Natural killer cell (primary cell): ENCODE data around the gene TMEM62. TPM values are rescaled to one million over a fixed set of nuclear protein-coding genes. Genes with fewer than 3 reads are reported as not detected.
A peak's percentile ranks its signal among the peaks of the same experiment; 100 is the strongest.

Experiments used
- ATAC-seq, 3 donors: fragments of 150-1000 bp in 2 of 3; fragments of 200-7000 bp in 1 of 3; cut with Tn5 transposase; 1 replicate in 1 of 3; 2 replicates in 2 of 3; pipeline ENCODE4 v1.10.0; 2021; ENCODE audit warnings: mild to moderate bottlenecking in 2 of 3, moderate library complexity in 2 of 3
- DNase-seq, 2 donors: peaks; one replicate each; pipeline versions ENCODE4 v3.0.0 to v3.0.0-alpha.2; 2013 to 2021; ENCODE audit warnings: mixed read lengths in 1 of 2
- H3K27ac ChIP-seq: one replicate; pipeline ENCODE4 v1.5.1; 2013; ENCODE audit warnings: mild to moderate bottlenecking, low read length
- H3K27me3 ChIP-seq: one replicate; pipeline ENCODE4 v1.6.1; 2013; ENCODE audit warnings: low read length; ENCODE audit not compliant: control insufficient read depth, insufficient read depth
- H3K36me3 ChIP-seq: one replicate; pipeline ENCODE4 v1.6.1; 2013; ENCODE audit warnings: low read length; ENCODE audit not compliant: control insufficient read depth, insufficient read depth
- H3K4me1 ChIP-seq: one replicate; pipeline ENCODE4 v1.6.1; 2013; ENCODE audit warnings: low read length; ENCODE audit not compliant: control insufficient read depth, insufficient read depth
- H3K4me3 ChIP-seq: one replicate; pipeline ENCODE4 v1.5.1; 2013; ENCODE audit warnings: low read length
- H3K9me3 ChIP-seq: one replicate; pipeline ENCODE4 v1.6.1; 2013; ENCODE audit warnings: low read length; ENCODE audit not compliant: control insufficient read depth, insufficient read depth
- H3K27ac Mint-ChIP-seq, 2 donors: one replicate each; pipeline ENCODE4 v1.8.0; 2022; ENCODE audit warnings: mild to moderate bottlenecking in 2 of 2, mixed read lengths in 2 of 2, moderate library complexity in 1 of 2
- H3K27me3 Mint-ChIP-seq, 2 donors: one replicate each; pipeline ENCODE4 v1.8.0; 2022; ENCODE audit warnings: low read depth in 2 of 2, mixed read lengths in 2 of 2
- H3K36me3 Mint-ChIP-seq: one replicate; pipeline ENCODE4 v1.8.0; 2022; ENCODE audit warnings: mixed read lengths
- H3K4me1 Mint-ChIP-seq, 2 donors: one replicate each; pipeline ENCODE4 v1.8.0; 2022; ENCODE audit warnings: mixed read lengths in 2 of 2
- H3K4me3 Mint-ChIP-seq: one replicate; pipeline ENCODE4 v1.8.0; 2022; ENCODE audit warnings: mild to moderate bottlenecking, moderate library complexity, mixed read lengths
- H3K9me3 Mint-ChIP-seq, 2 donors: one replicate each; pipeline ENCODE4 v1.8.0; 2022; ENCODE audit warnings: mixed read lengths in 2 of 2
- CTCF ChIP-seq: fragments of 200-600 bp; IDR thresholded peaks from one replicate; pipeline ENCODE4 v1.8.0; 2022; ENCODE audit warnings: antibody characterized with exemption
- WGBS: methylation state at CpG from one replicate; pipeline ENCODE4 v1.1.7; 2013; ENCODE audit warnings: missing lambda C conversion rate; ENCODE audit not compliant: insufficient coverage; 5-methylcytosine and 5-hydroxymethylcytosine counted together
- intact Hi-C: fragments of 100-400 bp; cut with micrococcal nuclease; formaldehyde crosslinking; loops from one replicate; pipeline ENCODE4 v1.14.2; 2022
- total RNA-seq, 4 donors: library from RNA; stranded (reverse); fragments of 120-200 nt in 1 of 4; gene quantifications; one replicate each; pipeline versions ENCODE4 v1.2.3 to v1.2.4, GENCODE V29; 2013 to 2022

The TMEM62 gene
- total RNA-seq, 3 donors from 2014 or later (not counting 1 experiment from before 2014, with no cell fraction given): 39.4 to 43.8 (median 40.8) TPM

GRCh38 chr15:43095708-43096347, 37.6 kb upstream of the TMEM62 start:
- WGBS: 99% methylated on average over 7 of the region's 8 CpGs
- no peaks in the 10 kb centered on the region for H3K27me3 Mint-ChIP-seq
- H3K4me1 Mint-ChIP-seq: peaks cover 46 to 52% of the 10 kb centered on the region in 2 donors
- H3K4me3 Mint-ChIP-seq: no peak overlapping the region
- Histone ChIP-seq H3K36me3 (peaks cover 6% of the 10 kb centered on the region), H3K27me3 (no peaks in the 10 kb centered on the region), H3K4me1 (no peaks in the 10 kb centered on the region), H3K9me3 (no peaks in the 10 kb centered on the region), H3K4me3 (no peak overlapping the region), H3K27ac (no peak overlapping the region)
- H3K9me3 Mint-ChIP-seq: no peaks in the 10 kb centered on the region
- intact Hi-C loops: no loop called here
- H3K36me3 Mint-ChIP-seq: no peaks in the 10 kb centered on the region
- ATAC-seq: no peak
- peak overlapping the region; percentile 18 to 37 for H3K27ac Mint-ChIP-seq
- TF ChIP-seq CTCF: no peak
- DNase-seq: no peak

GRCh38 chr15:43096411-43096810, 37.0 kb upstream of the TMEM62 start:
- Mint-ChIP-seq H3K9me3 (no peaks in the 10 kb centered on the region), H3K27me3 (no peaks in the 10 kb centered on the region), H3K4me3 (no peak overlapping the region), H3K36me3 (no peaks in the 10 kb centered on the region), H3K4me1 (peaks cover 52 to 58% of the 10 kb centered on the region in 2 donors), H3K27ac (peak overlapping the region; percentile 23 to 67)
- Histone ChIP-seq H3K9me3 (no peaks in the 10 kb centered on the region), H3K36me3 (peaks cover 10% of the 10 kb centered on the region), H3K4me1 (no peaks in the 10 kb centered on the region), H3K27me3 (no peaks in the 10 kb centered on the region), H3K27ac (no peak overlapping the region), H3K4me3 (no peak overlapping the region)
- 97% methylated on average over 5 of the region's 6 CpGs for WGBS
- no peak for TF ChIP-seq CTCF
- intact Hi-C loops: no loop called here
- no peak for DNase-seq
- ATAC-seq: no peak

GRCh38 chr15:43099105-43099845, 34.1 kb upstream of the TMEM62 start:
- no peak overlapping the region for H3K27ac ChIP-seq
- no peaks in the 10 kb centered on the region for H3K27me3 ChIP-seq
- Mint-ChIP-seq H3K27me3 (no peaks in the 10 kb centered on the region), H3K27ac (no peak overlapping the region), H3K4me3 (no peak overlapping the region), H3K4me1 (peaks cover 74 to 76% of the 10 kb centered on the region in 2 donors), H3K9me3 (no peaks in the 10 kb centered on the region), H3K36me3 (no peaks in the 10 kb centered on the region)
- H3K36me3 ChIP-seq: peaks cover 13% of the 10 kb centered on the region
- TF ChIP-seq CTCF: no peak
- ATAC-seq (no peak), DNase-seq (no peak)
- H3K4me1 ChIP-seq: peaks cover under 1% of the 10 kb centered on the region
- WGBS: 94% methylated on average over 5 of the region's 10 CpGs
- intact Hi-C loops: no loop called here
- H3K9me3 ChIP-seq: no peaks in the 10 kb centered on the region
- no peak overlapping the region for H3K4me3 ChIP-seq
